GM20431 (cell line): Measurements from ENCODE around the gene TMEM18.

ENCODE experiments used
- in situ Hi-C: fragments of 300-500 bp; cut with MseI, MboI; formaldehyde crosslinking; loops from one replicate; pipeline ENCODE4 v1.15.0; 2020; ENCODE audit warnings: low sequenced_read_pairs; ENCODE audit not compliant: unreplicated experiment

The TMEM18 gene

DNA sequence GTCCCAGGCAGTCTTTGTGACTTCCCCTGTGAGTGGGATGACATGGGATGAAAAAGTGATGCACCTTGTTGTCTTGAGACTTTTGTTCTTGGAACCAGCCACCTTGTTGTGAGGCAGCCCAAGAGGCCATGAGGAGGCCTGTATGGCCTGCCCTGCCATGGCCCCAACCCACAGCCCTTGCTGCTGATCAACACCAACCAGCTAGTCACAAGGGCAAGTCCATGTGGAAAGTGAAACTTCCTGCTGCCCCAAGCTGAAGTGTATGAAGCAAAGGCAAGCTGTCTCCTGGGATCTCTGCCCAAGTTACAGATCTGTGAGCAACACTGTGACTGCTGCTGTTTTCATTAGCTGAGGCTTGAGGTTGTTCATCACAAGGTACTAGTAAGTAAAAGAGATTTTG, 21.6 kb downstream of the TMEM18 start:
- in situ Hi-C loops = no loop called here

DNA sequence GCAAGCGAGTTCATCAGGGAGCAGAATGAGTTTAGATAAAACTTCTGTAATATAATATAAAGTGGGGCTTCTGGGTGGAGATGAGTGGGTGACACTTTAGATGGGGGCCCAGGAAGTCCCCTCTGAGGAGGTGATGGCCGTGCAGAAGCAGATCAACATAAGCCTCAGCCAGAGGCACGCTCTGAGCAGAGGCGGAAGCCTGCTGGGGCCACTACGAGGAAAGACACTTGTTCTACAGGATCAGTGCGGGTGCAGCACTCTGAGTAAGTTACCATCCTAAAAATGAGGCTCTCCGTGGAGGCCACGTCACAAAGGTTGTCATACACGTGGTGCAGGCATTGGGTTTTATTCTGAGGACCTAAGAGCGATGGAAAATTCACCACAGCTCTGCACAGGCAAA, 22.3 kb downstream of the TMEM18 start:
- in situ Hi-C loops = no loop called here

DNA sequence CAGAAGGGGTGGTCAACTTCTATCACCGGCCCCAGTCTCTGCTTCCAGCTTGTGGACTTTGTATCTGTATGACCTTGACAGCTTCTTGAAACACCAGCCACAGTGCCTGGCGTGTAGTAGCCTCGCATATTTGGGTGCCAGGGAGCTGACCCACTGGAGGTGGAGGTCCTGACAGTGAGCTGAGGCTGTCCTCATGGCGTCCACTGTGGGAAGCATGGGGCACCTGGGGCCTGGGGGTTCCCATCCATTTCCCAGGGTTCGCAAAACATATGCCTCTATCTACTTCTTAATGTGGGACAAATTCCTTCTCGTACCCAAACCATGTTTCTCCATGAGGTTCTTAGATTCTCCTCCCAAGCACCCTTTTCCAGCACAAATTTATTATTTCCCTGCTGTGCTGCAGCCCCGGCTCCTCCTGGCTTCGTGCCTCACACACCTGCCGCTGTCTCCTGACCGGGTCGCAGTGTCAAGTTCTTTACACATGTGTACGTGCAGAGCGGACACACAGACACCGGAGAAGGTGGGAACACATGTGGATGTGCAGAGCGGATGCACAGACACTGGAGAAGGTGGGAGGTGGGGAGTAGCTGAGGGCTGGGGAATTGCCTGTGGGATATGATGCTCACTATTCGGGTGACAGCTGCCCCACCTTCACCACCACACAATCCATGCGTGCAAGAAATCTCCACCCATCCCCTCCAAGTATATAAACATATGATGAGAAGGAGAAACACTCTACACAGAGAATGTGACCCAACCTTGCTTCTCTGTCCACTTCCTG, 23.4 kb downstream of the TMEM18 start:
- in situ Hi-C loops = no loop called here

DNA sequence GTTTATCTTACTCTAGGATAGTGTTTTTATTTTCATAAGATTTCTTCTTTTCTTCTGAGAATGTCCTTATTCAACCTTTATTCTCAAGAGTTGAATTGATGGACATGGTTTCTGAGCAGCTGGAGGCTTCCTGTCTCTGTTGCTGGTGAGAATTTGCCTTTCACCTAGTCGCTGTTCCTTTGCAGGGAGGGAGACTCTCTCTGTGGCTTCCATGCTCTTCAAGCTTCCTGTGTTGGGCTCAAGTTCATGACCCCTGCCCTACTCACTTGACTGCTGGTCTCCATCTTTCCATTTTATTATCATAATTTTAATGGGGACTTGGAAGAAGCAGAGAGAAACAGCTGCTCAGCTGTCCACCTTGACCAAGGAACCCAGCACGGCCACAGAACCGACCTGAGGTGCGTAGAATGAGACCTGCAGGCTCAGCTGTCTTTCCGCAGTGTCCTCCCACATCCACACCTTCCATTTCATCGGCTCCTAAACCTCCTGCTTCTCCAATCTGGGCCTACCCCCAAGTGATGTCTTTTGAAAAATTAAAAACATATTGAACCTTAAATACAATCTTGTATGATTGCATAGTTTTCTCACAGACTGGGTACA, 24.2 kb downstream of the TMEM18 start:
- in situ Hi-C loops = no loop called here

DNA sequence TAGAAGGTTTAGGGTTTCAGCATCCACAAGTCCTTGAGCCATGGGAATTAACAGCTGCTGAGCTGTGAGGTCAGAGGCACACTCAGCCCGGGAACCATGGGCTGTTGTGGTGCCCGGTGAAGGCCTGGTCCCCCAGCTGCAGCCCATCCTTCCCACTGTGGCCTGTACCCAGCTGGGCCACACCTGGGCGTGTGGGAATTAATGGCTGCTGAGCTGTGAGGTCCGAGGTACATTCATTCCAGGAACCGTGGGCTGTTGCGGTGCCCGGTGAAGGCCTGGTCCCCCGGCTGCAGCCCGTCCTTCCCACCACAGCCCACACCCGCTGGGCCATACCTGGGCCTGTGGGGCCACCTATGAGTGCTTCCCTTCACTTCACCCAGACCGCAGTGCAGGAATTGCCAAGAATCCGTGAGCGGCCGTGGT, 25.2 kb downstream of the TMEM18 start:
- in situ Hi-C loops = no loop called here

DNA sequence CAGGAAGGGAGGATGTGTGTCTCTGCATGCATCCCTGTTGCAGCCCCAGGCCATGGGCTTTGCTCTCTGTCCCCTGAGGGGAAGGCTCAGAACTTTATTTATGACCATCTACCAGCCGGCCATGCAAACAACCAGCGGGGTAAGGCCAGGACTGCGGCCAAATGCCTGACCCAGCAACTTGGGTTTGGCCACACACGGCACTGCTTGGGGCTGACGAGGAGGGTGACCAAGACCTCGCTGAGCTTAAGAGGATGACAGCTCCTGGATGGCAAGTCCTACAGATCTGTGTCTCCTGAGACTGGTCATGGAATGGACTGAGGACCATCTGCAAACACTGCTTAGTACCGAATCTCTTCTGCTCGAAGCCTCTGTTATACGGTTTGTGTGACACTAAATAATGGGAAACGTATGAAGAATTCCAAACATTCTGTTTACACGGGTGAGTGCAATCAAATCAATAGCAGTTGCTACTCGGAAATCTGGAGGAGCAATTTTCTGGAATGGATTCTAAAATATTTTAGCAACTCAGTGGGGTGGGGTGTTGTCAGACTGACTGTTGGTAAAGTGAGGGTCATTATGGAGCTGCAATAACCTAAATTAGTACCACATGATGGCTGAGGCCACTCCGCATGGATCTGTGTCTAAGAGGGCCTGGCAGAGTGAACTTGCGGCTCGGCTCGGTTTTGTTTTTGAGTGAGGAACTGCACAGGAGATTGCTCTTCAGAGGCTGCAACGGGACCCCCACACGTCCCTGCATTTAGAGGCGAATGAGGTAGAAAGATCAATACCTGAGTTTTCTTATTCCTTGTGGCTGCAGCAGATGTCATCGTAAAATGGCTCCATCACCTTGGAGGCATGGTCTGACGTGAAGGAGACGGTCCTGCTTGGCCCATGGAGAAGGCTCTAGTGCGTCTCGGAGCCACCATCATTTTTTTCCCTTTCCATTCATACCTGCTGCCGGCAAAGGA, 26.6 kb downstream of the TMEM18 start:
- in situ Hi-C loops = no loop called here

DNA sequence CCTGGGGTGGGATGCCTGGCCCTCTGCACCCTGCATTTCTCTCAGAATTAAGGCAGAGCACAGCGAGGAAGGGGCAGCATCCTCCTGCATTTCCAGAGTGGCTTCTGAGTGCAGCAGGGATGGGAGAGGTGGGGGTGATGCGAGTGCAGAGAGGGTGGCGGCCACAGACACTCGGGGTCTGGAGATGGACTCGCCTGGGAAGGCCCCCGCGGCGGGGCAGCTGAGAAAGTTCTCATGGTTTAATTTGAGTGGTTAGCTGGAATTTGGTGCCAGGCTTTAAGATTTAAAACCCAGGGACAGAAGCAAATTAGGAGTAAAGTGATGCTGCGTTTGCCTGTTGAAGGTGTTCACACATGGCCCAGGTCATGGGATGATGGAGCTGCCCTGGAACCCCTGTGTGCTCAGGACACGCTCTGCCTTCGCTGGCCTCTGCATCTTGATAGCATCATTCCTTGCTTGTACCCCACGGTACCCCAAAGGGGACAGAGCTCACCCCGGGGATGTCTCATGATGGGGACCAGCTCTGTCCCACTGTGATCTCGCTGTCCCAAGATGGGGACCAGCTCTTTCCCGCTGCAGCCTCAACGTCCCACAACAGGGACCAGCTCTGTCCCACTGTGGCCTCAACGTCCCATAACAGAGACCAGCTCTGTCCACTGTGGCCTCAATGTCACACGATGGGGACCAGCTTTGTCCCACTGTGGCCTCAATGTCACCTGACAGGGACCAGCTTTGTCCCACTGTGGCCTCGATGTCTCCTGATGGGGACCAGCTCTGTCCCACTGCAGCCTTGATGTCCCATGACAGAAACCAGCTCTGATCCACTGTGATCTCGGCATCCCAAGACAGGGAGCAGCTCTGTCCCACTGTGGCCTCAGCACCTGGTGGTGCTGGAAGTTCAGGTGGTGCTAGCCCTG, 27.5 kb downstream of the TMEM18 start:
- in situ Hi-C loops = no loop called here

DNA sequence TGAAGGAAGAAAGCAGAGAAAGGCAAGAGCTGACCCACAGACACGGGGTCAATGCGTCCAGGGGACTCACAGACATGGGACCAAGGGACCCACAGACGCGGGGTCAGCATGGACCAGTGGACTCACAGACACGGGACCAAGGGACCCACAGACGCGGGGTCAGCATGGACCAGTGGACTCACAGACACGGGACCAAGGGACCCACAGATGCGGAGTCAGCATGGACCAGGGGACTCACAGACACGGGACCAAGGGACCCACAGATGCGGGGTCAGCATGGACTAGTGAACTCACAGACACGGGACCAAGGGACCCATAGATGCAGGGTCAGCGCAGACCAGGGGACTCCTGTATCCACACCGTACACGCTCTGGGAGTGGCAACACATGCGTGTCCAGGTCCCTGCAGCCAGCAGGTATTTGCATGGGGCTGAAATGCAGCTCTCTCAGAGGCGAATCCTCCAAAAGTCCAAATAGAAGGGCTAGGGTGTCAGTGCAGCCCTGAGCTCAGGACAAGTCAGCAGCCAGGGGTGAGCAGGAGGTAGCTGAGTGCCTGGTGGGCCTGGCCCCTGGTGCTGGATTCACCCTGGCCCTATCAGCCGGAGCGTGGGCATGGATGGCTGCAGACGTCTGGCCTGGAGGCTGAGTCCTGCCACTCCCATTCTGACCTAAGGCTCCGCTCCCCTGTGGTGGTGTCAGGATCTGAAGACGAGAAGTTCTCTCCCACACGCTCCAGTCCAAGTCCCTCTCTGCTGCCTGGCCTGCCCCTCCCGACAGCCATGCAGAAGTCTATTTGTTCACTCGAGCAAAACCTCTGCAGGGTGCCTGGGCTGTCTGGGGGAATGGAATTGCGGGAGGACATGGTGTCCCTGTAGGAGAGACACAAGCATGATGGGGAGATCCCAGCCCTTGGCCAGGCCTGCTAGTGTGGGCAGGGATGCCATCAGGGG, 28.5 kb downstream of the TMEM18 start:
- in situ Hi-C loops = no loop called here

DNA sequence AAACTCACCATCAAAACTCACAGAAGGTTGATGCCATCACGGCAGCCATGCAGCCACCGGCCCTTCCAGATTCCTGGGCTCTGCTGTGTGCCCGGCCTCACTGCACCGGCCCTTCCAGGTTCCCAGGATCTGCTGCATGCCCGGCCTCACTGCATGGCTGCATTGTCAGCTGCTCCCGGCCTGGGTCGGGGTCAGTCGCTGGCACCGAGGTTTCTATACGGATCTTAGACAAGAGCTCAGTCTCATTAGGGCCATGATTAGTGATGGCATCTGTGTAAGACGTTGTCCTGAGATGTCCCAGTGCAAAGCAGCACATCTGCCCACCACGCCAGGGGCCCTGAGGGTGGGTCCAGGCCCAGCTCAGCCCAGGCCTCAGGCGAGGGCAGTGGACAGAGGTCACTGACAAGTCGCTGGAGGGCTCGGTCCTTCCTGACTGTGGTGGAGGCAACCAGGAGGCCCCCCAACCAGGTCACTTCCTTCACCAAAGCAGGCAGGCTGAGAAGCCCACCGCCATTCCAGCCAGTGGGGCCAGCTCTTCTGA, 29.4 kb downstream of the TMEM18 start:
- in situ Hi-C loops = no loop called here

DNA sequence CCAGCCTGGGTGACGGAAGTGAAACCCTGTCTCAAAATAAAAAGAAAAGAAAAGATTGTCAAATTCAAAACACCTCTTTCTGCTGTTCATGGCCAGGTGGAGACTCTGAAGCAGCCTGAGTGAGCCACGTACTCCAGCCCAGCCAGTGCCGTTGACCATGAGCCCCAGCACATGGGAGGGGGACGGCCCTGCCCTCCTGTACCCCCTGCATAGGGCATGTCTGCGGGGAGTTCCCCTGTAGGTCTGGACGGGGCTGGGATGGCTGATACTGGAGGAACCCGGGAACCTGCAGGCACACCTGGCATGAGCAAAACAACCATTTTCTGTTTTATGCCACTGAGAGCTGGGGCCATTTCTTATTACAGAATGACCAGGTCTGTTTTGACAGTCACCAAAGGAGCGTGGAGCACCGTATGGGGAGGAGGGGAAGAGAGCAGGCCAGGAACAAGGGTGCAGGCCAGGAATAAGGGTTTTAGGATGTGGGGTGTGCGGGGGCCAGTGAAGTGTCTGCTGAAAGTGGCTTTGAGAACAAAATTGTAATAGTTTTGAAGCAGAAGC, 30.1 kb downstream of the TMEM18 start:
- in situ Hi-C loops = no loop called here

DNA sequence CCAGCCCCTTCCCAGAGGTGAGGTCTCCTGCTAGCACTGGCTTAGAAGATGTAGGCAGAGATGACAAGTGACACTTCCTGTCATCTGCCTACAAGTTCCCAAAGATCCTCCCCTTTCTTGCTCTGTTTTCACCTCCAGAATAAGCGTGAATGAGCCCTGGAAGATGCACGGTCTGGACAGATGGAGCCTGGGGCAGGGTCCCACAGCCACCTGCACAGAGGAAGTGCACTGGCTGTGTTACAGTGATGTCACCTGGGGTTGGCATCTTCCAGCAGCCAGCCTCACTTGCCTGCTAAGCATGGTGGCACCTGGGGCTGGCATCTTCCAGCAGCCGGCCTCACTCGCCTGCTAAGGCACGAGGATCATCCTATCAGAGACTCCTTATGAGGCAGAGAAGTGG, 32.3 kb downstream of the TMEM18 start:
- in situ Hi-C loops = no loop called here

DNA sequence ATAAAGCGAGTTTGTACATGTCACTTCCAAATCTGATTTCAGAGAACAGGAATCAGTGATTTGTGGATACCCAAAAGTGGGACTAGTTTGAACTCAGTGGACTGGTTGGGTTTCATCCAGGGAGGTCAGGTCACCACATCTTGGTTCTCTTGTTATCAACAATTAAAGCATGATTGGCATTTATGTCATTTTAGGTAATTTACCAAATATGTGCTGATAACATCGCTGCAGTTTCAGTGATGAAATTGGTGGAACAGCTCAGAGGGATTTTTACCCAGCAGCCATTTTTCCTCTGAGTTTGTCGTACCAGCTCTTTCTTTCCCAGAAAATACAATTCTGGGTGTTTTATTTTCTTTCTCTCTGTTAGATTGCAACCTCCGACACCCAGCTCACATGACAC, 33.4 kb downstream of the TMEM18 start:
- in situ Hi-C loops = no loop called here

DNA sequence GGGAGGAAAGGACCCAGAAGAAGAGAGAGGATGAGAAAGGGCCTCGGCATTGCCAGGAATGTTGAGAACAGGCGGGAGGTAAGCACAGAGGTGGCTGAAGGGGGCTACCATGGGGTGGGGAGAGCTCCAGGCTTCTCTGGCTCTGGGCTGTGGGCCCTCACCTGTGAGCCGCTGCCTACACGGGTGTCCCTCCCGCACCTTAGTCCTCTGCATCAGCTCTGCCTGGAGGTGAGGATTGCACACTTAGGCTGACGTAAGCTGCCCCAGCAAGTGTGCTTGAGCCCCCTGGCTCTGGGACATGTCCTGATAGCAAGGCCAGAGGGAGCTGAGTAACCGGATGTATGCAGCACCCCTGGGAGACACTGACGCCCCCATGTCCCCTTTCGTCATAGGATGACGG, 33.9 kb downstream of the TMEM18 start:
- in situ Hi-C loops = no loop called here

DNA sequence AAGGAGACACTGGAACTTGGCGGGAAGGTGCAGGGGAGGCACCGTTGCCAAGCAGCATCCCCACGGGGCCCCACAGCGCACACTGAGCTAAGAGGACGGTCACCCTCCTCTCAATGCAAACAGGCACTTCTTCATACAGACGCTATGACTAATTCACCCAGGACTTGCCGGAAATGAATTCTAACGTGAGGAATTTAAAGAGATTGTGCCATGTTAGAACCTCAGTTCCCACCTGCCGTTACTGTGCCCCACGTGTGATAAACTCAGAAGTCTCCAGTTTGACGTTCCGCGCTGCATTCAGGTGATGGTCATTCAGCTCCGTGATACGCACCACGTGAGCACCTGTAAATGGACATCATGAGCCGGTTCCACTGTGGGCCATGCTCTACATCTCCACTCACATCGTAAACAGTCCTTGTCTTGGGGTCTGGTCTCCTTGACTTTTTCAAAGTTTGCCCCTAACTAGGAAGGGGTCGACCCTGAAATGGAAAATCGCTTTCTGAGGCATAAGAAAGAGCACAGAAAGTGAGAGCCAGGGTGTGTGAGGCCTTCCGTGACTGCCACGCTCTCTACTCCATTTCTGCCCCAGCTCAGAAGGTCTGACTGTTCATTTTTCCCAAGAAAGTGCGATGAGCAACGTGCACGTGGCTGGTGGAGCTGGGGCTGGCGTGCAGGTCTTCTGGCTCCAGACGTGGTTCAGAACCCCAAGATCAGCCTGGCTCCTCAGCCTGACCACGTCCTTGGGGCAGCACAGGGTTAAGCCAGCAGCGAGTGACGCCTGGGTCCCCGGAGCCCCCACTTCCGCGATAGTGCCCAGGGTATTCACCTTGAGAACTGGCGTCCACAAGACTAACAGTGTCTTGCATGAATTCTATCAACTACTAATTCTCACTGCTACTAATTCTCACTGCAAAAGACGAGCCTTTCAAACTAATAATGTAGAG, 35.1 kb downstream of the TMEM18 start:
- in situ Hi-C loops = no loop called here

DNA sequence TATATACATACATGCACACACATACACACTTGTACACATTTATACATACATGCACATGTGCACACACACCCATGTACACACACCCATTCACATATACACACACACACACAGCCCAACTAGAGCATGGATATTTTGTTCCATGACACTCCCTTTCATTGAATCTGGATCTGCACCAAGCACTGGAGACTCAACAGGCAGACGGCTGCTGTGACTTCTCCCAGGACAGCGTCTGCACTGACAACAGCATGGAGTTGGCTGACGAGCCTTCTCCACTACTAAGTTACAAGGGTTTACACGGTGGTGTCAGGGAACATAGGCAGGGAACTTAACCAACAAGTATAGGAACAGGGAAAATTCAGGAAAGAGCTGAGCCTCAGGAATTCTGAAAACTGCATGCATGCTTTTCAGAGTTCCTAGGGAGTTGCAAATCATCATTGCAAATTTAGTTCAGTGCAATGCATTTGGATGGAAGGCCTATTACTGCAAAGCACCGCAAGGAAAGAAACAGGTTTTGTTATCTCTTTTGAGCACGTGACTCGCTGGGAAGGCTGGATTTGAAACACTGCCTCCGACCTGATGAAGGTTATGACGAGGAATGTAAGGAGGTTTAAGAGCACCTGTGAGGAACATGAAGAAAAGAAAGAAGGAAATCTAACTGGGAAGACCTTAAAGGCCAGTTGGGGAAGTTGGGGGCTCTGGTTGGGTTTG, 35.9 kb downstream of the TMEM18 start:
- in situ Hi-C loops = no loop called here

DNA sequence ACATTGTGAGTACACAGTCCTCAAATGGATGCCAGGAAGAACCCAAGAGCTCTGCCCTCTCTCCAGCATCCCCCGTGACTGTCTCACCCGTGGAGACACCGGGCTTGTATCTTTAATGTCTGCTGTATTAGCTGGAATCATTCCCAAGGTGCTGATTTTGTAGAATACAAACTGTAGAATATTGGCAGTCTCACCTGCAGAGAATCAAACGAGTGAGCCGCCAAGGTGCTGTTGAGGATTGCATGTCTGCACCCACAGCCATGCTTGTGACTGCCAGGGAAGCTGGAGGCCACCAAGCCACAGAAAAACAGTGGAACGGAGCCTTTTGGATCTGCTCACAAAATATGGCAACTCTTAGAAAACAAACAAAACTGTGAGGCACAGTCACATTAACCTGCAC, 37.5 kb downstream of the TMEM18 start:
- in situ Hi-C loops = no loop called here

DNA sequence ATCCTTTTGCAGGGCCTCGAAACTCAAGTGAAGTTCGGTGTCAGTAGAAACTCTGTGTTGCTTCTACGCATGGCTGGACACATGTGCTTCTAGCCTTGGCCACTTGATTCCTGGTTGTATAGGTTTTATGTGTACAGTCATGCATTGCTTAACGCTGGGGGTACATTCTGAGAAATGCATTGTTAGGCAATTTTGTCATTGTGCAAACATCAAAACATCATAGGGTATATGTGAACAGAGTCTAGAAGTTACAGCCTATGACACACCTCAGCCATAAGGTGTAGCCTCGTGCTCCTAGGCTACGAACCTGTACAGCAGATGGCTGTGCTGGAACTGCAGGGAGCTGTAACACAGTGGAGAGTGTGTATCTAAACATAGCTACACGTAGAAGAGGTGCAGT, 39.4 kb downstream of the TMEM18 start:
- in situ Hi-C loops = no loop called here
